Mucosa of descending colon (tissue), 3 donors: Measurements from ENCODE around the gene DOCK2. TPM values are rescaled to one million over a fixed set of nuclear protein-coding genes. Genes with fewer than 3 reads are reported as not detected.

Source experiments
- ATAC-seq: fragments of 200-7000 bp; cut with Tn5 transposase; one replicate; pipeline ENCODE4 v1.9.1; 2020; ENCODE audit warnings: mild to moderate bottlenecking, moderate library complexity
- DNase-seq, 3 donors: peaks; one replicate each; pipeline ENCODE4 v3.0.0-alpha.2; 2020
- H3K36me3 ChIP-seq: fragments of 200-600 bp; one replicate; pipeline ENCODE4 v1.8.0; 2021; ENCODE audit warnings: low read depth, mild to moderate bottlenecking
- H3K4me1 ChIP-seq: fragments of 200-600 bp; one replicate; pipeline ENCODE4 v1.8.0; 2021; ENCODE audit warnings: low read depth, mild to moderate bottlenecking
- H3K4me3 ChIP-seq: fragments of 200-600 bp; one replicate; pipeline ENCODE4 v1.8.0; 2021; ENCODE audit warnings: mild to moderate bottlenecking
- H3K9me3 ChIP-seq: fragments of 200-600 bp; one replicate; pipeline ENCODE4 v1.8.0; 2021; ENCODE audit warnings: mild to moderate bottlenecking
- intact Hi-C, 2 donors: fragments of 100-400 bp; cut with DNase I in 1 of 2; cut with micrococcal nuclease in 1 of 2; formaldehyde crosslinking; loops; one replicate each; pipeline versions ENCODE4 v1.11.0 to v1.11.1; 2022; cut with DNase I, micrococcal nuclease
- total RNA-seq, 3 donors: library from RNA; stranded (reverse); fragmentation: NEBNext Ultra II Directional in 2 of 3; extraction: Animal tissue kit (Norgen Biotek cat#: 25700) in 2 of 3; gene quantifications; one replicate each; pipeline versions ENCODE4 v1.2.1 to v1.2.4, GENCODE V29; 2021 to 2023
- TF ChIP-seq, protein P1 (sequence below): fragments of 200-600 bp; IDR thresholded peaks from one replicate; pipeline ENCODE4 v1.8.0; 2022; ENCODE audit warnings: antibody characterized with exemption, mild to moderate bottlenecking
- donor health status: DM: no; HTN: no; CAD: no; lungs with moderate emphysema.
- donor health status: DM: no; HTN: no; CAD: no.
- donor health status: DM: no; HTN: yes; CAD: no.

Gene DOCK2
- total RNA-seq, 3 donors from 2014 or later, result 7.2 to 20.1 (median 18.1) TPM

DNA sequence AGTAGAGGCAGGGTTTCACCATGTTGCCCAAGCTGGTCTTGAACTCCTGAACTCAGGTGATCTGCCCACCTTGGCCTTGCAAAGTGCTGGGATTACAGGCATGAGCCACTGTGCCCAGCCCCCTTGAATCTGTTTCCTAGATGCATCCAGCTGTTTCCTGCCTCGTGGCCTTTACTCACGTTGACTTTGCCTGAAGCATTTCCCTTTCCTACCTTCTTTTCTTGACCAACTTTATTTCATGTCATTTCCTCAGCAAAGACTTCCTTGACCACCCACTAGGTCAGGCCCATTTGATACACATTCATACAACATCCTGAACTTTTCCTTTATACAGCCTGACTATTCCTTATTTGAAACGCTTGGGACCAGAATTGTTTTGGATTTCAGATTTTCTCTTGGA, 51.0 kb downstream of the DOCK2 start:
- ATAC-seq (no peak), DNase-seq (no peak)
- H3K9me3 ChIP-seq, result no peaks in the 10 kb centered on the region
- TF ChIP-seq, protein P1, sequence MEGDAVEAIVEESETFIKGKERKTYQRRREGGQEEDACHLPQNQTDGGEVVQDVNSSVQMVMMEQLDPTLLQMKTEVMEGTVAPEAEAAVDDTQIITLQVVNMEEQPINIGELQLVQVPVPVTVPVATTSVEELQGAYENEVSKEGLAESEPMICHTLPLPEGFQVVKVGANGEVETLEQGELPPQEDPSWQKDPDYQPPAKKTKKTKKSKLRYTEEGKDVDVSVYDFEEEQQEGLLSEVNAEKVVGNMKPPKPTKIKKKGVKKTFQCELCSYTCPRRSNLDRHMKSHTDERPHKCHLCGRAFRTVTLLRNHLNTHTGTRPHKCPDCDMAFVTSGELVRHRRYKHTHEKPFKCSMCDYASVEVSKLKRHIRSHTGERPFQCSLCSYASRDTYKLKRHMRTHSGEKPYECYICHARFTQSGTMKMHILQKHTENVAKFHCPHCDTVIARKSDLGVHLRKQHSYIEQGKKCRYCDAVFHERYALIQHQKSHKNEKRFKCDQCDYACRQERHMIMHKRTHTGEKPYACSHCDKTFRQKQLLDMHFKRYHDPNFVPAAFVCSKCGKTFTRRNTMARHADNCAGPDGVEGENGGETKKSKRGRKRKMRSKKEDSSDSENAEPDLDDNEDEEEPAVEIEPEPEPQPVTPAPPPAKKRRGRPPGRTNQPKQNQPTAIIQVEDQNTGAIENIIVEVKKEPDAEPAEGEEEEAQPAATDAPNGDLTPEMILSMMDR, result no peak
- H3K36me3 ChIP-seq, result no peaks in the 10 kb centered on the region
- no peaks in the 10 kb centered on the region for H3K4me1 ChIP-seq
- no peak overlapping the region for H3K4me3 ChIP-seq
- intact Hi-C loops, result no loop called here

DNA sequence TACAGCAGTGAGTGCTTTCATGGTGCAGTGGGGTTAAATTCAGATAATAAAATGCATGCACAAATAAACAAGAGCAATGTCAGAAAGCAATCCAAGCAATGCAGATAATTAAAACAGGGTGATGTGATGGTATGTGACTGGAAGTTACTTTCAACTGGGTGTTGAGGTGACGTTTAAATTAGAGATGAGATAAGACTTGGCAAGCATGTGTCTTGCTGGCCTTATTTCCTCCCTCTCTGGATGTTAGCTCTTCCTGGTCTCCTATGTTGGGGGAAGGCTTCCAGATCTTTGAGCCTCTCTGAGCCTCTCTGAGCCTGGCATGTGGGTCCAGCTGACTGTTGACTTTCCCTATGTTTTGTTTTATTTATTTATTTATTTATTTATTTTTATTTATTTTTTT, 54.4 kb downstream of the DOCK2 start:
- H3K36me3 ChIP-seq, result no peaks in the 10 kb centered on the region
- no peaks in the 10 kb centered on the region for H3K9me3 ChIP-seq
- DNase-seq (no peak), ATAC-seq (no peak)
- no peaks in the 10 kb centered on the region for H3K4me1 ChIP-seq
- TF ChIP-seq, protein P1, result no peak
- no peak overlapping the region for H3K4me3 ChIP-seq
- intact Hi-C loops, result no loop called here

DNA sequence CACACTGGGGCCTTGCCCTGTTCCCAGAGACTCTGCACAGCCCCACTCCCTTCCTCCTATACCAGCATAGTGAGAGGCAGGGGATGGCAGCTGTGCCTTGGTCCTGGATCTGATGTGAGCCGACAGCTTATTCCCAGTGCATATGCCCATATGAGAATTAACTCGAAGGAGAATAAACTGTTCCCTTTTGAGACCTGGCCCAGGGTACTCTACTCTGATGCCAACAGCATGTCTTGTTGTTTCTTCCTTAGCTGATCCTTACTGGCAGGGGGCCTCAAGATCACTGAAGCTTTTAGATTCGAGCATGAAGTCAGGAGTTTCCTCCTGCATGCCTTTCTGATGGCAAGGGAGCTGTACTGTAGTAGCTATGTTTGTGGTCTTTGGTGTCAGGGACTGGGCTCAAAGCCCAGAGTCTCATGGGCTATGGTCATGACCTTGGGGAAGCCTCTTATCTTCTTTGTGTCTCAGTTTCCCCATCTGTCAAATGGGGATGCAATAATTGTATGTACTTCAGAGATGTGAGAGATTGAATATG, 57.1 kb downstream of the DOCK2 start:
- H3K4me3 ChIP-seq, result no peak overlapping the region
- DNase-seq (no peak), ATAC-seq (no peak)
- no peaks in the 10 kb centered on the region for H3K36me3 ChIP-seq
- intact Hi-C loops, result no loop called here
- TF ChIP-seq, protein P1, result no peak
- H3K9me3 ChIP-seq, result no peaks in the 10 kb centered on the region
- H3K4me1 ChIP-seq, result no peaks in the 10 kb centered on the region

DNA sequence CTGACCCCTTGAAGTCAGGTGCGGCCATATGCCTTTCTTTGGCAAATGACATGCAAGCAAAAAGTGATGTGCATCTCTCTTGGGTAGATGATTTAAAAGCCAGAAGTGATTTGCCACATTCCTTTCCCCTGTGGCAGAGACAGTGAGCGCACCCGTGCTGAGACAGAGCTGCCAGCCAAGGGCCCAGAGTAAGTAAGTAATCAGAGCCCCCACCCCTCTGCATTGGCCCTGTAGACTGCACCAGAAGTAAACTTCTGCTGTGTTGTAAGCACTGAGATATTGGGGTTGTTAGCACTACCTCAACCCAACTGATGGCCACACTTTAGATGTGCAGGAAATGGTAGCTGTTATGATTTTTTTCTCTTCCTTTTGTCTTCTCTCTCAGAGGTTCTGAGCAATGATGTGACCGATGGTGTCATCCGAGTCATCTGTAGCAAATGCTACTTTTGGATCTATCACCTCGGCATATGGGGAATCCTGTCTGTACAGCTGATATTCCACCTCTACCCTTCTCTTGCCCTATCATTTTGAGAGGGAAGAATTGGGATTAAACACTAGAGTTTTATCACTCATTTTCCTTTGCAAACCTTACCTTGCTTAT, 58.0 kb downstream of the DOCK2 start:
- intact Hi-C loops, result no loop called here
- no peak for ATAC-seq

DNA sequence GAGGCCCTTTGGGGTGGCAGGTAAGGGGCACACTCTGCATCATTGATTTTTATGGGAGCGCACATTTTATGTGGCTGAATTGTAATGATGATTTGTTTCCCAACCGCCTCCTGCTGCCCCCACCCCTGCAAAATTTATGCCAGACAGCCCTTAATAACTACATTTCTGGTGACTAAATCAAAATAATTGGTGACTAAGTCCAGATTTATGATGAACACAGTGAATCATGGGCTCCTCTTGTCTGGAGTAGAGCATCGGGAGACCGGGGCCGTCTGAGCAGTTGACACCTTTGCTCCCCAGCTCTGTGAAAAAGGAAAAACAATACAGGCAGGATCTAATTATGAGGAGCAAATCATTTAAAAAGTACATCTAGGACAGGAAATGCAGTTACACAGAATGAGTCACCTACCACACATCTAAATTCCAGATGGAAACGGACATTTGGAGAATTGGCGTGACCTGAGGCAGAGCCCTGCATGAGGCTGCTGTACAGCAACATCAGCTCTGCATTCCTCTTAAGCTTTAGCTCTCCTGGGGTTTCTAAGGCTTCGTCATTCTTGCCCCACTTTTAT, 58.9 kb downstream of the DOCK2 start:
- intact Hi-C loops, result no loop called here
- DNase-seq (no peak), ATAC-seq (no peak)
- no peaks in the 10 kb centered on the region for H3K4me1 ChIP-seq
- TF ChIP-seq, protein P1, result no peak
- H3K4me3 ChIP-seq, result no peak overlapping the region
- no peaks in the 10 kb centered on the region for H3K9me3 ChIP-seq
- no peaks in the 10 kb centered on the region for H3K36me3 ChIP-seq

More for the DNA sequence above, 58.0 kb downstream of the DOCK2 start:
- DNase-seq, result no peak
- Histone ChIP-seq H3K36me3 (no peaks in the 10 kb centered on the region), H3K4me3 (no peak overlapping the region), H3K4me1 (no peaks in the 10 kb centered on the region), H3K9me3 (no peaks in the 10 kb centered on the region)
- TF ChIP-seq, protein P1, result no peak
